ENCODE measurements around the gene SAMD1. TPM values are rescaled to one million over a fixed set of nuclear protein-coding genes. Genes with fewer than 3 reads are reported as not detected.

The SAMD1 gene
- total RNA-seq: 10 to 100 TPM; 63.4 to 64.6 TPM

- ChIA-PET POLR2A (interaction anchor here (0.9 to 2.9 kb wide), 8 partner anchors 9 to 210 kb away, joined by 3 to 15 read pairs (median 4); partner anchors contain the start of genes ASF1B and PRKACA), CTCF (interaction anchor here (2.0 kb wide), 1 partner anchor 46 kb away, joined by 8 read pairs; the partner anchor contains the start of gene ASF1B)
- Mint-ChIP-seq H3K36me3 (ENCODE audit: low read depth) (peaks cover 27% of the 10 kb centered on the region), H3K27me3 (no peaks in the 10 kb centered on the region), H3K9me3 (peaks cover 9% of the 10 kb centered on the region), H3K27ac (peak within 1 kb of the TSS; percentile 98), H3K4me3 (peak within 1 kb of the TSS; percentile 99), H3K4me1 (peaks cover 23% of the 10 kb centered on the region)
- DNase-seq: peak; percentile 83
Observed at GRCh38 chr19:14090509-14091080, at the start of gene SAMD1. Gene SAMD1, minus strand, starts transcription at chr19:14090751.

- Mint-ChIP-seq H3K27me3 (no peaks in the 10 kb centered on the region), H3K36me3 (ENCODE audit: low read depth) (peaks cover 15% of the 10 kb centered on the region), H3K9me3 (no peaks in the 10 kb centered on the region), H3K27ac (peak overlapping the region; percentile 41), H3K4me3 (no peak overlapping the region), H3K4me1 (peaks cover 30% of the 10 kb centered on the region)
- no peak for DNase-seq
- CTCF ChIA-PET: interaction anchor here (1.1 to 1.8 kb wide), 3 partner anchors 8 to 209 kb away, joined by 3 to 4 read pairs (median 3); no protein-coding TSS in a partner anchor
- POLR2A ChIA-PET: interaction anchor here (0.8 to 1.6 kb wide), 2 partner anchors 10 to 16 kb away, joined by 3 to 5 read pairs; no protein-coding TSS in a partner anchor
Observed at GRCh38 chr19:14139944-14140343, 49.4 kb upstream of the SAMD1 start.

GRCh38 chr19:14138576-14139265 lies 48.2 kb upstream of the SAMD1 start:
- H3K4me3 Mint-ChIP-seq: peak overlapping the region; percentile 61
- H3K36me3 Mint-ChIP-seq (ENCODE audit: low read depth): peaks cover 23% of the 10 kb centered on the region
- POLR2A ChIA-PET: interaction anchor here (0.8 to 1.0 kb wide), 3 partner anchors 21 to 243 kb away, joined by 3 to 4 read pairs (median 3); partner anchors contain the start of gene PRKACA
- no peaks in the 10 kb centered on the region for H3K27me3 Mint-ChIP-seq
- H3K9me3 Mint-ChIP-seq: no peaks in the 10 kb centered on the region
- H3K27ac Mint-ChIP-seq: peak overlapping the region; percentile 23
- no peak for DNase-seq
- peaks cover 38% of the 10 kb centered on the region for H3K4me1 Mint-ChIP-seq
- CTCF ChIA-PET: interaction anchor here (0.5 to 1.8 kb wide), 4 partner anchors 9 to 225 kb away, joined by 3 to 4 read pairs (median 3); no protein-coding TSS in a partner anchor

- Mint-ChIP-seq H3K36me3 (ENCODE audit: low read depth) (peaks cover 34% of the 10 kb centered on the region), H3K9me3 (no peaks in the 10 kb centered on the region), H3K27me3 (no peaks in the 10 kb centered on the region), H3K27ac (peak within 1 kb of the TSS; percentile 91), H3K4me3 (peak within 1 kb of the TSS; percentile 81), H3K4me1 (peaks cover 39% of the 10 kb centered on the region)
- ChIA-PET CTCF (interaction anchor here (0.6 to 3.2 kb wide), 101 partner anchors 9 to 859 kb away, joined by 3 to 31 read pairs (median 4); partner anchors contain the start of genes ADGRE5, DCAF15, DDX39A and IL27RA), POLR2A (interaction anchor here (0.6 to 4.5 kb wide), 67 partner anchors 9 to 389 kb away, joined by 3 to 60 read pairs (median 4); partner anchors contain the start of genes ADGRE5, BRME1, CC2D1A and DNAJB1)
- DNase-seq: peak; percentile 99
Observed at GRCh38 chr19:14136509-14137281, 46.1 kb upstream of the SAMD1 start, which contains the start of gene ASF1B. Gene ASF1B, minus strand, starts transcription at chr19:14136589. Its CDS starts 133 bp downstream, at chr19:14136456.

GRCh38 chr19:14135985-14136508 lies 45.5 kb upstream of the SAMD1 start:
- Mint-ChIP-seq H3K27ac (peak overlapping the region; percentile 91), H3K36me3 (ENCODE audit: low read depth) (peaks cover 35% of the 10 kb centered on the region), H3K27me3 (no peaks in the 10 kb centered on the region), H3K4me3 (peak overlapping the region; percentile 81), H3K9me3 (no peaks in the 10 kb centered on the region), H3K4me1 (peaks cover 40% of the 10 kb centered on the region)
- DNase-seq: no peak
- CTCF ChIA-PET: interaction anchor here (0.6 to 3.2 kb wide), 90 partner anchors 8 to 858 kb away, joined by 3 to 31 read pairs (median 5); partner anchors contain the start of genes ADGRE5, DCAF15, DDX39A and IL27RA
- POLR2A ChIA-PET: interaction anchor here (0.8 to 4.5 kb wide), 56 partner anchors 9 to 388 kb away, joined by 3 to 60 read pairs (median 5); partner anchors contain the start of genes ADGRE5, DNAJB1, GIPC1 and IL27RA

GRCh38 chr19:14135355-14135754 lies 44.8 kb upstream of the SAMD1 start:
- Mint-ChIP-seq H3K4me1 (peaks cover 38% of the 10 kb centered on the region), H3K27me3 (no peaks in the 10 kb centered on the region), H3K4me3 (peak overlapping the region; percentile 81), H3K27ac (peak overlapping the region; percentile 75), H3K9me3 (no peaks in the 10 kb centered on the region), H3K36me3 (ENCODE audit: low read depth) (peaks cover 35% of the 10 kb centered on the region)
- POLR2A ChIA-PET: interaction anchor here (0.6 to 4.5 kb wide), 17 partner anchors 8 to 371 kb away, joined by 3 to 60 read pairs (median 15); partner anchors contain the start of genes IL27RA, MISP3 and PRKACA
- CTCF ChIA-PET: interaction anchor here (1.4 to 3.2 kb wide), 6 partner anchors 20 to 345 kb away, joined by 4 to 27 read pairs (median 14); partner anchors contain the start of gene MISP3
- DNase-seq: no peak

- H3K27ac Mint-ChIP-seq: no peak overlapping the region
- POLR2A ChIA-PET: interaction anchor here (4.8 kb wide), 1 partner anchor 8 kb away, joined by 27 read pairs; the partner anchor contains the start of gene ASF1B
- H3K36me3 Mint-ChIP-seq (ENCODE audit: low read depth): peaks cover 50% of the 10 kb centered on the region
- H3K4me3 Mint-ChIP-seq: no peak overlapping the region
- CTCF ChIA-PET: interaction anchor here (1.0 kb wide), 1 partner anchor 9 kb away, joined by 4 read pairs; the partner anchor contains the start of gene ASF1B
- peaks cover 8% of the 10 kb centered on the region for H3K4me1 Mint-ChIP-seq
- no peak for DNase-seq
- no peaks in the 10 kb centered on the region for H3K9me3 Mint-ChIP-seq
- H3K27me3 Mint-ChIP-seq: no peaks in the 10 kb centered on the region
Observed at GRCh38 chr19:14127929-14128509, 37.5 kb upstream of the SAMD1 start.

- CTCF ChIA-PET: interaction anchor here (4.9 kb wide), 1 partner anchor 10 kb away, joined by 25 read pairs; the partner anchor contains the start of gene ASF1B
- DNase-seq: no peak
Observed at GRCh38 chr19:14127176-14127575, 36.6 kb upstream of the SAMD1 start.

GRCh38 chr19:14122924-14123323 lies 32.4 kb upstream of the SAMD1 start:
- Mint-ChIP-seq H3K4me3 (no peak overlapping the region), H3K9me3 (no peaks in the 10 kb centered on the region), H3K4me1 (peaks cover 14% of the 10 kb centered on the region), H3K36me3 (ENCODE audit: low read depth) (peaks cover 46% of the 10 kb centered on the region), H3K27ac (no peak overlapping the region), H3K27me3 (no peaks in the 10 kb centered on the region)
- DNase-seq: no peak
- ChIA-PET CTCF (interaction anchor here (4.9 kb wide), 1 partner anchor 14 kb away, joined by 25 read pairs; the partner anchor contains the start of gene ASF1B), POLR2A (interaction anchor here (1.7 to 2.8 kb wide), 2 partner anchors 10 to 13 kb away, joined by 6 to 15 read pairs; partner anchors contain the start of gene ASF1B)

More at GRCh38 chr19:14127176-14127575, 36.6 kb upstream of the SAMD1 start:
- POLR2A ChIA-PET: interaction anchor here (4.8 kb wide), 1 partner anchor 9 kb away, joined by 27 read pairs; the partner anchor contains the start of gene ASF1B
- Mint-ChIP-seq H3K36me3 (ENCODE audit: low read depth) (peaks cover 52% of the 10 kb centered on the region), H3K9me3 (no peaks in the 10 kb centered on the region), H3K4me3 (no peak overlapping the region), H3K27ac (no peak overlapping the region), H3K27me3 (no peaks in the 10 kb centered on the region), H3K4me1 (peaks cover 9% of the 10 kb centered on the region)

- peaks cover 28% of the 10 kb centered on the region for H3K4me1 Mint-ChIP-seq
- POLR2A ChIA-PET: interaction anchor here (8.0 kb wide), 1 partner anchor 15 kb away, joined by 57 read pairs; the partner anchor contains the start of gene ASF1B
- no peak overlapping the region for H3K27ac Mint-ChIP-seq
- DNase-seq: no peak
- H3K36me3 Mint-ChIP-seq (ENCODE audit: low read depth): peaks cover 32% of the 10 kb centered on the region
- CTCF ChIA-PET: no interaction called here
- no peaks in the 10 kb centered on the region for H3K27me3 Mint-ChIP-seq
- no peaks in the 10 kb centered on the region for H3K9me3 Mint-ChIP-seq
- no peak overlapping the region for H3K4me3 Mint-ChIP-seq
Observed at GRCh38 chr19:14120497-14120780, 29.9 kb upstream of the SAMD1 start.

Data from activated CD4-positive, alpha-beta memory T cell treated with anti-CD3 and anti-CD28 coated beads, Interleukin-2, amount 10 ng/mL, durations not matched to agents 7 days and 5 days (primary cell).